CD4-positive, alpha-beta T cell treated with Interleukin-17A for 1 hour (primary cell): ENCODE data around the gene LGALSL.

Source experiments
- DNase-seq: peaks from one replicate; pipeline ENCODE4 v3.0.0-alpha.2; 2020

LGALSL gene

GRCh38 chr2:64471600-64471999, 17.6 kb downstream of the LGALSL start:
- no peak for DNase-seq

- DNase-seq = no peak
These were observed 18.9 kb downstream of the LGALSL start for GRCh38 chr2:64472881-64473280.

- DNase-seq = no peak
These were observed 20.2 kb downstream of the LGALSL start for GRCh38 chr2:64474121-64474571.

- no peak for DNase-seq
These were observed 20.7 kb downstream of the LGALSL start for GRCh38 chr2:64474636-64475035.

- DNase-seq = no peak
These were observed 23.1 kb downstream of the LGALSL start for GRCh38 chr2:64477037-64477436.

- no peak for DNase-seq
These were observed 24.0 kb downstream of the LGALSL start for GRCh38 chr2:64477979-64478378.

- no peak for DNase-seq
These were observed 24.7 kb downstream of the LGALSL start for GRCh38 chr2:64478502-64479230.

- no peak for DNase-seq
These were observed 25.5 kb downstream of the LGALSL start for GRCh38 chr2:64479259-64480117.

GRCh38 chr2:64481665-64482064, 27.7 kb downstream of the LGALSL start:
- no peak for DNase-seq

GRCh38 chr2:64482243-64482642, 28.3 kb downstream of the LGALSL start:
- DNase-seq = no peak

GRCh38 chr2:64482765-64483504, 29.0 kb downstream of the LGALSL start:
- no peak for DNase-seq

- DNase-seq = no peak
These were observed 31.4 kb downstream of the LGALSL start for GRCh38 chr2:64485331-64485730.

- no peak for DNase-seq
These were observed 32.0 kb downstream of the LGALSL start for GRCh38 chr2:64485961-64486360.

- no peak for DNase-seq
These were observed 33.5 kb downstream of the LGALSL start for GRCh38 chr2:64487256-64488049.

GRCh38 chr2:64488050-64488974, 34.4 kb downstream of the LGALSL start:
- DNase-seq = peak; percentile 75

- DNase-seq = no peak
These were observed 35.3 kb downstream of the LGALSL start for GRCh38 chr2:64489081-64489751.

GRCh38 chr2:64491426-64491825, 37.5 kb downstream of the LGALSL start:
- DNase-seq = no peak

- no peak for DNase-seq
These were observed 38.3 kb downstream of the LGALSL start for GRCh38 chr2:64492272-64492671.

GRCh38 chr2:64492821-64493220, 38.9 kb downstream of the LGALSL start:
- DNase-seq = no peak

GRCh38 chr2:64493788-64494187, 39.8 kb downstream of the LGALSL start:
- DNase-seq = no peak

GRCh38 chr2:64498438-64498837, 44.5 kb downstream of the LGALSL start:
- DNase-seq = no peak
